GM19463 (cell line): ENCODE results near the gene PM20D2.
A peak's percentile ranks its signal among the peaks of the same experiment; 100 is the strongest.

Source experiments
- ATAC-seq: cut with Tn5 transposase; IDR thresholded peaks from one replicate; pipeline ENCODE4 v1.9.1; 2021; ENCODE audit warnings: mild to moderate bottlenecking, moderate library complexity; ENCODE audit not compliant: unreplicated experiment

PM20D2 gene

GRCh38 chr6:89144354-89144906, 1.4 kb upstream of the PM20D2 start:
- peak; percentile 23 for ATAC-seq

GRCh38 chr6:89145091-89145955, 532 bp upstream of the PM20D2 start:
- ATAC-seq: peak; percentile 52

GRCh38 chr6:89146718-89147700, 1.2 kb downstream of the PM20D2 start:
- peak; percentile 33 for ATAC-seq

- no peak for ATAC-seq
Observed at GRCh38 chr6:89148016-89148750, 2.3 kb downstream of the PM20D2 start.

GRCh38 chr6:89154131-89154530, 8.3 kb downstream of the PM20D2 start:
- ATAC-seq: no peak

GRCh38 chr6:89160331-89161092, 14.7 kb downstream of the PM20D2 start:
- ATAC-seq: no peak

- no peak for ATAC-seq
Observed at GRCh38 chr6:89161326-89162046, 15.6 kb downstream of the PM20D2 start.

GRCh38 chr6:89162047-89162371, 16.2 kb downstream of the PM20D2 start:
- ATAC-seq: no peak

GRCh38 chr6:89172131-89172530, 26.3 kb downstream of the PM20D2 start:
- no peak for ATAC-seq

- ATAC-seq: no peak
Observed at GRCh38 chr6:89173634-89174033, 27.8 kb downstream of the PM20D2 start.

GRCh38 chr6:89180112-89180511, 34.3 kb downstream of the PM20D2 start:
- ATAC-seq: no peak

GRCh38 chr6:89180971-89181370, 35.1 kb downstream of the PM20D2 start:
- ATAC-seq: no peak

- ATAC-seq: no peak
Observed at GRCh38 chr6:89183294-89183693, 37.4 kb downstream of the PM20D2 start.

GRCh38 chr6:89184344-89184743, 38.5 kb downstream of the PM20D2 start:
- no peak for ATAC-seq

- ATAC-seq: no peak
Observed at GRCh38 chr6:89186762-89187161, 40.9 kb downstream of the PM20D2 start.

- no peak for ATAC-seq
Observed at GRCh38 chr6:89187504-89187903, 41.6 kb downstream of the PM20D2 start.

GRCh38 chr6:89190741-89191140, 44.9 kb downstream of the PM20D2 start:
- no peak for ATAC-seq

- no peak for ATAC-seq
Observed at GRCh38 chr6:89194559-89194958, 48.7 kb downstream of the PM20D2 start.

- ATAC-seq: no peak
Observed at GRCh38 chr6:89197141-89197540, 51.3 kb downstream of the PM20D2 start.
